ENCODE results near the gene OPN4.

DNA sequence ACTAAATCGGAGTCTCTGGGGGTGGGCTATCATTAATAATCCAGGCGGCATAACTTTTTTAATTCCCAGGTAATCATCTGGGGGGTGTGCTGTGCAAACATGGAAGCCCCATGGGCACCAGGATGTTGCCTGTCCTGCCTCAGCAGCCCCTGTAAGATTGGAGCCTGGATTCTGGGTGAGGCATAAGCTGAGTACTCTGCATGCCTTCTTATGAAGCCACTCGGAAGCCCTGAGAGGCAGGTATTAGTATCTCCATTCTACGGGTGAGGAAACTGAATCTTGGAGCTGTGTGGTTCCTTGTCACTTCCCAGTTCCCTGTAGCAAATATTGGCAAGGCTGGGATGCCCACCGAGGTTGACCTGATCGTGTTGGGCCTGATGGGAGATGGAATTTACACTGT lies 7.4 kb upstream of the OPN4 start:
- TF ChIP-seq, protein P1, sequence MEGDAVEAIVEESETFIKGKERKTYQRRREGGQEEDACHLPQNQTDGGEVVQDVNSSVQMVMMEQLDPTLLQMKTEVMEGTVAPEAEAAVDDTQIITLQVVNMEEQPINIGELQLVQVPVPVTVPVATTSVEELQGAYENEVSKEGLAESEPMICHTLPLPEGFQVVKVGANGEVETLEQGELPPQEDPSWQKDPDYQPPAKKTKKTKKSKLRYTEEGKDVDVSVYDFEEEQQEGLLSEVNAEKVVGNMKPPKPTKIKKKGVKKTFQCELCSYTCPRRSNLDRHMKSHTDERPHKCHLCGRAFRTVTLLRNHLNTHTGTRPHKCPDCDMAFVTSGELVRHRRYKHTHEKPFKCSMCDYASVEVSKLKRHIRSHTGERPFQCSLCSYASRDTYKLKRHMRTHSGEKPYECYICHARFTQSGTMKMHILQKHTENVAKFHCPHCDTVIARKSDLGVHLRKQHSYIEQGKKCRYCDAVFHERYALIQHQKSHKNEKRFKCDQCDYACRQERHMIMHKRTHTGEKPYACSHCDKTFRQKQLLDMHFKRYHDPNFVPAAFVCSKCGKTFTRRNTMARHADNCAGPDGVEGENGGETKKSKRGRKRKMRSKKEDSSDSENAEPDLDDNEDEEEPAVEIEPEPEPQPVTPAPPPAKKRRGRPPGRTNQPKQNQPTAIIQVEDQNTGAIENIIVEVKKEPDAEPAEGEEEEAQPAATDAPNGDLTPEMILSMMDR (conservative IDR thresholded peaks at IDR 0.05; ENCODE audit: low read length) = no peak
- TF ChIP-seq EZH2phosphoT487 (IDR thresholded peaks at IDR 0.05; ENCODE audit: borderline replicate concordance, low read depth, low read length) = no peak

All from OCI-LY7 (cell line).